IPS-18a (cell line): ENCODE data around the gene SNX22.

Experiments
- H3K27ac ChIP-seq: one replicate; pipeline ENCODE4 v1.5.1; 2013; ENCODE audit warnings: low read length
- H3K27me3 ChIP-seq: one replicate; pipeline ENCODE4 v1.6.1; 2013; ENCODE audit warnings: mild to moderate bottlenecking, low read length; ENCODE audit not compliant: control insufficient read depth, insufficient read depth
- H3K36me3 ChIP-seq: one replicate; pipeline ENCODE4 v1.6.1; 2013; ENCODE audit warnings: low read depth, low read length; ENCODE audit not compliant: control insufficient read depth
- H3K4me1 ChIP-seq: one replicate; pipeline ENCODE4 v1.6.1; 2013; ENCODE audit warnings: low read depth, low read length; ENCODE audit not compliant: control insufficient read depth
- H3K4me3 ChIP-seq: one replicate; pipeline ENCODE4 v1.5.1; 2013; ENCODE audit warnings: low read length
- H3K9ac ChIP-seq: one replicate; pipeline ENCODE4 v1.6.1; 2013; ENCODE audit warnings: mild to moderate bottlenecking, low read length, moderate library complexity
- H3K9me3 ChIP-seq: one replicate; pipeline ENCODE4 v1.6.1; 2013; ENCODE audit warnings: low read depth, low read length; ENCODE audit not compliant: control insufficient read depth

SNX22 gene

GRCh38 chr15:64162478-64162868 lies 10.9 kb downstream of the SNX22 start:
- peaks cover 18% of the 10 kb centered on the region for H3K4me1 ChIP-seq
- H3K36me3 ChIP-seq, result peaks cover 32% of the 10 kb centered on the region
- no peaks in the 10 kb centered on the region for H3K27me3 ChIP-seq
- peak overlapping the region; percentile 94 for H3K9ac ChIP-seq
- H3K27ac ChIP-seq, result peak overlapping the region; percentile 50
- peak overlapping the region; percentile 98 for H3K4me3 ChIP-seq
- H3K9me3 ChIP-seq, result no peaks in the 10 kb centered on the region

GRCh38 chr15:64162869-64163658 lies 11.5 kb downstream of the SNX22 start, which contains the start of gene PPIB:
PPIB (minus strand) TSS chr15:64163022; CDS start chr15:64162986, 36 bp downstream.
- Histone ChIP-seq H3K4me1 (peaks cover 18% of the 10 kb centered on the region), H3K9me3 (no peaks in the 10 kb centered on the region), H3K4me3 (peak within 1 kb of the TSS; percentile 98), H3K27ac (peak within 1 kb of the TSS; percentile 50), H3K36me3 (peaks cover 26% of the 10 kb centered on the region), H3K9ac (peak within 1 kb of the TSS; percentile 94), H3K27me3 (no peaks in the 10 kb centered on the region)

GRCh38 chr15:64163659-64164362 lies 12.3 kb downstream of the SNX22 start:
- Histone ChIP-seq H3K27ac (no peak overlapping the region), H3K9me3 (no peaks in the 10 kb centered on the region), H3K27me3 (no peaks in the 10 kb centered on the region), H3K9ac (no peak overlapping the region), H3K4me1 (peaks cover 18% of the 10 kb centered on the region), H3K36me3 (peaks cover 19% of the 10 kb centered on the region), H3K4me3 (peak overlapping the region; percentile 34)

GRCh38 chr15:64164436-64164835 lies 12.9 kb downstream of the SNX22 start:
- Histone ChIP-seq H3K27me3 (no peaks in the 10 kb centered on the region), H3K27ac (no peak overlapping the region), H3K4me3 (no peak overlapping the region), H3K9ac (no peak overlapping the region), H3K9me3 (no peaks in the 10 kb centered on the region), H3K36me3 (peaks cover 13% of the 10 kb centered on the region), H3K4me1 (peaks cover 18% of the 10 kb centered on the region)

- Histone ChIP-seq H3K27me3 (no peaks in the 10 kb centered on the region), H3K9ac (no peak overlapping the region), H3K4me3 (no peak overlapping the region), H3K36me3 (peaks cover 3% of the 10 kb centered on the region), H3K9me3 (no peaks in the 10 kb centered on the region), H3K4me1 (peaks cover 18% of the 10 kb centered on the region), H3K27ac (no peak overlapping the region)
Observed at GRCh38 chr15:64166102-64166890, 14.8 kb downstream of the SNX22 start.

GRCh38 chr15:64180235-64180824 lies 28.8 kb downstream of the SNX22 start:
- no peaks in the 10 kb centered on the region for H3K27me3 ChIP-seq
- no peak overlapping the region for H3K9ac ChIP-seq
- H3K9me3 ChIP-seq, result no peaks in the 10 kb centered on the region
- H3K4me1 ChIP-seq, result no peaks in the 10 kb centered on the region
- peaks cover 2% of the 10 kb centered on the region for H3K36me3 ChIP-seq
- H3K4me3 ChIP-seq, result no peak overlapping the region
- no peak overlapping the region for H3K27ac ChIP-seq

- H3K27ac ChIP-seq, result no peak overlapping the region
- H3K9ac ChIP-seq, result no peak overlapping the region
- no peaks in the 10 kb centered on the region for H3K9me3 ChIP-seq
- H3K36me3 ChIP-seq, result peaks cover 2% of the 10 kb centered on the region
- H3K4me1 ChIP-seq, result no peaks in the 10 kb centered on the region
- H3K4me3 ChIP-seq, result no peak overlapping the region
- H3K27me3 ChIP-seq, result no peaks in the 10 kb centered on the region
Observed at GRCh38 chr15:64182859-64183370, 31.4 kb downstream of the SNX22 start.

GRCh38 chr15:64185146-64185911 lies 33.8 kb downstream of the SNX22 start:
- no peak overlapping the region for H3K27ac ChIP-seq
- H3K4me1 ChIP-seq, result no peaks in the 10 kb centered on the region
- no peaks in the 10 kb centered on the region for H3K27me3 ChIP-seq
- H3K4me3 ChIP-seq, result no peak overlapping the region
- no peak overlapping the region for H3K9ac ChIP-seq
- H3K9me3 ChIP-seq, result no peaks in the 10 kb centered on the region
- H3K36me3 ChIP-seq, result peaks cover 2% of the 10 kb centered on the region

GRCh38 chr15:64187396-64188191 lies 36.1 kb downstream of the SNX22 start:
- Histone ChIP-seq H3K9ac (no peak overlapping the region), H3K36me3 (peaks cover 2% of the 10 kb centered on the region), H3K27me3 (no peaks in the 10 kb centered on the region), H3K4me3 (no peak overlapping the region), H3K27ac (no peak overlapping the region), H3K9me3 (no peaks in the 10 kb centered on the region), H3K4me1 (no peaks in the 10 kb centered on the region)
